Myometrial cell (primary cell): ENCODE data around the gene HSPA8. TPM values are rescaled to one million over a fixed set of nuclear protein-coding genes. Genes with fewer than 3 reads are reported as not detected.

Experiments used
- total RNA-seq: library from RNA; depleted of rRNA; stranded (reverse); fragments of >200 nt; gene quantifications from 2 replicates; pipeline ENCODE4 v1.2.3, GENCODE V29; 2015

The HSPA8 gene
- 1,529 and 1,843 TPM in 2 replicates for total RNA-seq

DNA sequence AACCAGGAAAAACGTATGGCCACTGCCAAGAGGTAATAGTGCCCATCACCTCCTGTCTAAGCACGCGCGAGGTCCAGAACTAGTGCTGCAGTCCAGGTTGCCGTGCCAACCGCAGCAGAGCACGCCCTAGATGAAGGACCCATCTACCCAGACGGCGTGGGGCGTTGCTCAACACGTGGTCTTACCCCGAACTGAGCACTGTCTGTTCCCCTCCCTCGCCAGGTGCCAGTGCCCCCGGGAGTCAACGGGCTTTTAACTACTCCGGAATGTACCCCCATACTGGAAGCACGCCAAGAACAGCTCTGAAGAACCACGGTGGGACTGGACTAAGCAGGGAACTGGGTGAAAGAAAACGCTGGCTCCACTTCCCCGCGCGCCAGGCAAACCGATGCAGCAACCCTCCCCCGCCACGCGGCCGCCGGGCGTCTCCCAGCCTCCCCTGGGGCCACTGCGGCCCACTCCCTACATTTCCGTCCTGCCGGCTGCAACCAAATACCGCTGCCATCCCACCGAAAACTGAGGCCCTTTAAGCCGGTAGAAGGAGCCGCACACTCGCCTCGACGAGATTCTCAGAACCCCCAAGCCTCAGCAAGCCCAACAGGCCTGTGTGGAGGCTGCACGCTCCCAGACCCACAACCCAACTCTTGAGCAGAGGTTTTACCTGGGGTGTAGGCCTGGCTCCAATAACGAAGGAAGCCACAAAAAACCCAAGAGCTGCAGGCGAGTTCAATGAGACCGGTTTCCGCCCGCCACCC, at the start of gene HSPA8:
HSPA8 (minus strand) TSS at position 734 of the 755 bp plus-strand sequence. CDS start 812 bp downstream, outside the sequence.

Other genes starting within 250 kb of the HSPA8 start
- gene CRTAM, start 223.6 kb downstream of the HSPA8 start, total RNA-seq, result not detected in 2 replicates
- gene JHY, start 179.4 kb downstream of the HSPA8 start, total RNA-seq, result 1.2 and 3.2 TPM in 2 replicates
- not detected in 2 replicates for gene BSX, start 80.3 kb downstream of the HSPA8 start, total RNA-seq
- 64.6 and 110 TPM in 2 replicates for gene CLMP, start 133.1 kb upstream of the HSPA8 start, total RNA-seq